Caco-2 (cell line): ENCODE data around the gene ADAMTS4. TPM values are rescaled to one million over a fixed set of nuclear protein-coding genes. Genes with fewer than 3 reads are reported as not detected.

Experiments
- BruUV-seq: library from RNA; stranded (reverse); fragments of 400-500 nt; replicated peaks from 2 replicates; lab custom pipeline; 2021; lab: Mats Ljungman, UMichigan
- CTCF ChIA-PET: fragments of 300-600 bp; sonication (Branson Sonifier 250); formaldehyde crosslinking; loops from one replicate; lab custom pipeline; 2022; ENCODE audit warnings: antibody characterized with exemption; lab: Charles Lee
- POLR2A ChIA-PET: fragments of 300-600 bp; sonication (Branson Sonifier 250); formaldehyde crosslinking; loops from one replicate; lab custom pipeline; 2022; ENCODE audit warnings: antibody characterized with exemption; lab: Charles Lee
- DNase-seq, 2 experiments: peaks; one replicate each; pipeline versions ENCODE4 v3.0.0 to v3.0.0-alpha.2; 2020 to 2022
- H3K27me3 ChIP-seq: replicated peaks from 2 replicates; pipeline ENCODE4 v1.6.0; 2011; ENCODE audit warnings: low read length; ENCODE audit not compliant: control insufficient read depth, insufficient read depth
- H3K36me3 ChIP-seq: 2 replicates; pipeline ENCODE4 v1.5.1; 2011; ENCODE audit warnings: low read length; ENCODE audit not compliant: control insufficient read depth, insufficient read depth
- H3K4me1 ChIP-seq: fragments of 250-450 bp; sonication (Bioruptor Pico); 2 replicates; pipeline ENCODE4 v1.5.1; 2020; ENCODE audit warnings: mild to moderate bottlenecking
- H3K4me3 ChIP-seq: 2 replicates; pipeline ENCODE4 v1.5.1; 2011; ENCODE audit warnings: low read depth, mild to moderate bottlenecking, control low read depth, low read length
- H3K9me3 ChIP-seq: fragments of 250-450 bp; sonication (Bioruptor Pico); 2 replicates; pipeline ENCODE4 v1.5.1; 2020; ENCODE audit warnings: mild to moderate bottlenecking, moderate library complexity
- H3K27ac Mint-ChIP-seq: one replicate; pipeline ENCODE4 v1.8.0; 2022; ENCODE audit warnings: mixed read lengths; ENCODE audit not compliant: unreplicated experiment
- H3K27me3 Mint-ChIP-seq: one replicate; pipeline ENCODE4 v1.8.0; 2022; ENCODE audit warnings: mixed read lengths; ENCODE audit not compliant: insufficient read depth, unreplicated experiment
- H3K36me3 Mint-ChIP-seq: one replicate; pipeline ENCODE4 v1.8.0; 2022; ENCODE audit warnings: mild to moderate bottlenecking, mixed read lengths; ENCODE audit not compliant: insufficient read depth, unreplicated experiment
- H3K4me1 Mint-ChIP-seq: one replicate; pipeline ENCODE4 v1.8.0; 2022; ENCODE audit warnings: low read depth, mixed read lengths; ENCODE audit not compliant: unreplicated experiment
- H3K4me3 Mint-ChIP-seq: one replicate; pipeline ENCODE4 v1.8.0; 2022; ENCODE audit warnings: mild to moderate bottlenecking, moderate library complexity, mixed read lengths; ENCODE audit not compliant: unreplicated experiment
- H3K9me3 Mint-ChIP-seq: one replicate; pipeline ENCODE4 v1.8.0; 2022; ENCODE audit warnings: mixed read lengths; ENCODE audit not compliant: unreplicated experiment
- intact Hi-C: fragments of 100-400 bp; cut with micrococcal nuclease; formaldehyde crosslinking; loops from one replicate; pipeline ENCODE4 v1.10.0; 2022; ENCODE audit not compliant: unreplicated experiment
- total RNA-seq: library from RNA; stranded (reverse); gene quantifications from 2 replicates; pipeline ENCODE4 v1.2.3, GENCODE V29; 2022
- TF ChIP-seq, protein P1 (sequence below), 2 experiments: fragments of 200-600 bp in 1 of 2; IDR thresholded peaks; 1 replicate in 1 of 2; 2 replicates in 1 of 2; pipeline versions ENCODE4 v1.5.1 to v1.8.0; 2011 to 2022; ENCODE audit warnings: antibody characterized with exemption in 1 of 2, control low read depth in 1 of 2, inconsistent platforms in 1 of 2, low read depth in 1 of 2, low read length in 1 of 2, mild to moderate bottlenecking in 1 of 2, moderate library complexity in 1 of 2; ENCODE audit not compliant: insufficient read depth in 1 of 2, severe bottlenecking in 1 of 2, unreplicated experiment in 1 of 2

Gene ADAMTS4
- total RNA-seq, 1 experiment from 2014 or later, result 0.32 TPM

DNA sequence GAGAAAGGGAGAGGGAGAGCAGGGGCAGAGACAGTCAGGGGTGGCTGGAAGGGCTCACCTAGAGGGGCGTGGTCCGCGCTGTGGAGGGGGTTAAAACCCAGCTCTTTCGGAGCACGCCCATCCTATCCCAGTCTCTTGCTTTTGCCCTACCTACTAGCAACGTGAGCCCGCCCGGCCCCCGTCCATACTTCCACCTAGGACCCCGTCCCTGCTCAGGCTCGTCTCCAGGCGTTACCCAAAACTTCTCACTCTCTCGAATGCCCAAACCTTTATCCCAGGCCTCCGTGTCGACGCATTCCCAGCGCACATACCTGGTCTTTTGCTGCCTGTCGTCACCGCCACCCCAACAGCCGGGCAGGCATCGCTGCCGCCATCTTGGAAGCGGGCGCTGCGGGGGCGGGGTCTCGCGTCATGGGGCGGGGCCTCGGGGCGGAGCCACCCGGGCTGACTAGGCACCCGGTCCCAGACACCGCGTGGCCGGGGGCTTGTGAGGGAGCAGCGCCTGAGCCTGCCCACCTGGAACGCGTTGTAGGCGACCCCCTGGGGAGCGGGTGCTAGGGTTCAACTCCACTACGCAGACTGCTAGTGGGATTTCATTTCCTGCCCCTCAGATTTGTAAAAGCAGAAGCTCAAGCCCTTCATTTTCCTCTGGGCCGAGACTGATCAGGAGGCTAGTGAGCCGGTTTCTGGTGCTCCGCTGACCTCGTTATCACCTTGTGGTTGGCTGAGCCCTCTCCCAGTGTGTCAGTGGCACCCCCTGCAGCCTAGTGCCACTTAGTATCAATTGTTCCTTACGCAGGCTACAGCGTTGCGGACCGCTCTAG, 21.5 kb downstream of the ADAMTS4 start, which contains the start of gene B4GALT3:
TSS of gene B4GALT3 (minus strand) at position 396 of the 824 bp plus-strand sequence. CDS start 1,447 bp downstream, outside the sequence.
- DNase-seq, result peak; percentile 87 to 96
- Histone ChIP-seq H3K4me1 (peaks cover 4% of the 10 kb centered on the region), H3K4me3 (peak within 1 kb of the TSS; percentile 91), H3K9me3 (no peaks in the 10 kb centered on the region), H3K27me3 (no peaks in the 10 kb centered on the region), H3K36me3 (peaks cover 4% of the 10 kb centered on the region; the same call in 1 of the 2 replicates)
- POLR2A ChIA-PET, result interaction anchor here (0.6 to 2.4 kb wide), 6 partner anchors 8 to 213 kb away, joined by 4 to 25 read pairs (median 7); partner anchors contain the start of genes NDUFS2, PPOX, TOMM40L and USP21
- Mint-ChIP-seq H3K4me1 (peaks cover 14% of the 10 kb centered on the region), H3K27me3 (no peaks in the 10 kb centered on the region), H3K9me3 (no peaks in the 10 kb centered on the region), H3K4me3 (peak within 1 kb of the TSS; percentile 85), H3K36me3 (peaks cover 31% of the 10 kb centered on the region), H3K27ac (peak within 1 kb of the TSS; percentile 96)
- CTCF ChIA-PET, result interaction anchor here (0.6 to 1.4 kb wide), 3 partner anchors 12 to 48 kb away, joined by 3 to 22 read pairs (median 4); partner anchors contain the start of genes PPOX and TOMM40L
- intact Hi-C loops, result loop anchor here (5.0 kb wide), 1 partner anchor 60 kb away; the partner anchor contains the start of genes NIT1 and PFDN2
- BruUV-seq, result TSS peak; percentile 39
- TF ChIP-seq, protein P1, sequence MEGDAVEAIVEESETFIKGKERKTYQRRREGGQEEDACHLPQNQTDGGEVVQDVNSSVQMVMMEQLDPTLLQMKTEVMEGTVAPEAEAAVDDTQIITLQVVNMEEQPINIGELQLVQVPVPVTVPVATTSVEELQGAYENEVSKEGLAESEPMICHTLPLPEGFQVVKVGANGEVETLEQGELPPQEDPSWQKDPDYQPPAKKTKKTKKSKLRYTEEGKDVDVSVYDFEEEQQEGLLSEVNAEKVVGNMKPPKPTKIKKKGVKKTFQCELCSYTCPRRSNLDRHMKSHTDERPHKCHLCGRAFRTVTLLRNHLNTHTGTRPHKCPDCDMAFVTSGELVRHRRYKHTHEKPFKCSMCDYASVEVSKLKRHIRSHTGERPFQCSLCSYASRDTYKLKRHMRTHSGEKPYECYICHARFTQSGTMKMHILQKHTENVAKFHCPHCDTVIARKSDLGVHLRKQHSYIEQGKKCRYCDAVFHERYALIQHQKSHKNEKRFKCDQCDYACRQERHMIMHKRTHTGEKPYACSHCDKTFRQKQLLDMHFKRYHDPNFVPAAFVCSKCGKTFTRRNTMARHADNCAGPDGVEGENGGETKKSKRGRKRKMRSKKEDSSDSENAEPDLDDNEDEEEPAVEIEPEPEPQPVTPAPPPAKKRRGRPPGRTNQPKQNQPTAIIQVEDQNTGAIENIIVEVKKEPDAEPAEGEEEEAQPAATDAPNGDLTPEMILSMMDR (IDR thresholded peaks at IDR 0.05; ENCODE audit: insufficient read depth in 1 of 2, low read depth in 1 of 2, low read length in 1 of 2, severe bottlenecking in 1 of 2, unreplicated experiment in 1 of 2), result peak; percentile 44 to 54

DNA sequence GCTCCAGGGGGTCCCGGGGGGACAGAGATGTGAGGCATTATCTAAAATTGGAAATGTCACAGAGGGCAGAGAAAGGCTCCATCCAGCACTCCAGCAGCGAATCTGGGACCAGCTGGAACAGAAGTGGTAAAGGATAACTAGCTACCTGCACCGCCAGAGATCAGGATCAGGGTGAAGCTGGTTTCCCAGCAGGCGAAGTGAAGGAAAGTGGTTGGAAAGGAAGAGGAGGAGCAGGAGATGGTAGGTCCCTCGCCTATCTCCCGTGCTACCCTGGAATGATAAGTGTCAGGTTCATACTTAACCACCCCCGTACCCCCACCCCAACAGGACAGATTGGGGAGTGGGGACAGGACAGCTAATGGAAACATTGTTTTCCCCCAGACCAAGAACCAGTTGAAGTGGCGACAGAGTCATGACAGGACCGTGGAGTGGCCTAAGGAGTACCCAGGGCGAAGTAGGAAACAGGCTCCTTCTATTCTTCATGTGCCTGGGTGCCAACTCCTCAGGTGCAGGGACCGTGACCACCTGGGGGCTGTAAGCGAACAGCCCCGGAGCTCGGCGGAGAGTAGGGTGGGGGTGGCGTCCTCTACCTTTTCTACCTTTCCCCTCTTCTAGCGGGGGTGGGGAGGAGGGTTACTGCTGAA, 22.3 kb downstream of the ADAMTS4 start:
- peak overlapping the region; percentile 96 for H3K27ac Mint-ChIP-seq
- Histone ChIP-seq H3K9me3 (no peaks in the 10 kb centered on the region), H3K27me3 (no peaks in the 10 kb centered on the region), H3K36me3 (peaks cover 4% of the 10 kb centered on the region; the same call in 1 of the 2 replicates), H3K4me3 (peak overlapping the region; percentile 91), H3K4me1 (peaks cover 4% of the 10 kb centered on the region)
- intact Hi-C loops, result loop anchor here (5.0 kb wide), 1 partner anchor 59 kb away; the partner anchor contains the start of genes NIT1 and PFDN2
- H3K4me3 Mint-ChIP-seq, result peak overlapping the region; percentile 85
- H3K36me3 Mint-ChIP-seq, result peaks cover 37% of the 10 kb centered on the region
- no peak for DNase-seq
- TF ChIP-seq, protein P1 (IDR thresholded peaks at IDR 0.05; ENCODE audit: insufficient read depth in 1 of 2, low read depth in 1 of 2, low read length in 1 of 2, severe bottlenecking in 1 of 2, unreplicated experiment in 1 of 2), result no peak
- no peaks in the 10 kb centered on the region for H3K9me3 Mint-ChIP-seq
- peaks cover 14% of the 10 kb centered on the region for H3K4me1 Mint-ChIP-seq
- no TSS peak for BruUV-seq
- POLR2A ChIA-PET, result interaction anchor here (0.6 to 2.4 kb wide), 6 partner anchors 9 to 213 kb away, joined by 4 to 25 read pairs (median 7); partner anchors contain the start of genes NDUFS2, PPOX, TOMM40L and USP21
- CTCF ChIA-PET, result interaction anchor here (1.1 to 1.4 kb wide), 2 partner anchors 11 to 49 kb away, joined by 3 to 22 read pairs; partner anchors contain the start of genes PPOX and TOMM40L
- H3K27me3 Mint-ChIP-seq, result no peaks in the 10 kb centered on the region
